K562 (cell line): ENCODE data around the gene DEPP1. TPM values are rescaled to one million over a fixed set of nuclear protein-coding genes. Genes with fewer than 3 reads are reported as not detected.

Source experiments
- ARID4B ChIP-seq: sonication (generic); formaldehyde crosslinking; IDR thresholded peaks from 2 replicates; pipeline ENCODE4 v1.8.0; 2022; ENCODE audit warnings: mild to moderate bottlenecking, missing genetic modification reagents
- ATF1 ChIP-seq, 2 experiments: fragments of 450-650 bp in 1 of 2; IDR thresholded peaks; 2 replicates each; pipeline ENCODE4 v1.6.1; 2016; ENCODE audit warnings: missing compliant biosample characterization in 1 of 2, missing genetic modification characterization in 1 of 2
- CREB3 ChIP-seq: fragments of 450-650 bp; conservative IDR thresholded peaks from 2 replicates; pipeline ENCODE4 v1.6.1; 2016; ENCODE audit warnings: missing genetic modification characterization, low read depth, mild to moderate bottlenecking, missing compliant biosample characterization, moderate library complexity
- FOXK2 ChIP-seq, 2 experiments: fragments of 450-650 bp; IDR thresholded peaks in 1 of 2; conservative IDR thresholded peaks in 1 of 2; 2 replicates each; pipeline ENCODE4 v1.6.1; 2016; ENCODE audit warnings: low read depth in 2 of 2, mild to moderate bottlenecking in 1 of 2
- GABPB1 ChIP-seq: sonication (generic); formaldehyde crosslinking; IDR thresholded peaks from 2 replicates; pipeline ENCODE4 v1.8.0; 2022; ENCODE audit warnings: mild to moderate bottlenecking, missing genetic modification reagents
- PATZ1 ChIP-seq: fragments of 250-450 bp; sonication (Bioruptor Pico); IDR thresholded peaks from 2 replicates; pipeline ENCODE4 v1.5.0; 2020; ENCODE audit warnings: mild to moderate bottlenecking, borderline replicate concordance
- PHF8 ChIP-seq: fragments of 200-600 bp; sonication (generic); IDR thresholded peaks from 2 replicates; pipeline ENCODE4 v1.6.1; 2012; ENCODE audit warnings: mixed run types, mild to moderate bottlenecking, inconsistent platforms, low read length, moderate library complexity, borderline replicate concordance
- RBM17 ChIP-seq: fragments of 200-400 bp; formaldehyde crosslinking; IDR thresholded peaks from 2 replicates; pipeline ENCODE4 v1.6.1; 2017; ENCODE audit warnings: low read depth, mild to moderate bottlenecking, low read length, borderline replicate concordance
- SMARCB1 ChIP-seq: IDR thresholded peaks from 2 replicates; pipeline ENCODE4 v1.6.1; 2011; ENCODE audit warnings: improper control_type of control experiment, low read depth; ENCODE audit not compliant: insufficient read length
- TOE1 ChIP-seq, 2 experiments: fragments of 450-650 bp in 1 of 2; sonication (generic) in 1 of 2; formaldehyde crosslinking in 1 of 2; IDR thresholded peaks; 2 replicates each; pipeline versions ENCODE4 v1.7.1 to v1.8.0; 2016 to 2022; ENCODE audit warnings: borderline replicate concordance in 2 of 2, mild to moderate bottlenecking in 2 of 2, antibody characterized with exemption in 1 of 2, inconsistent platforms in 1 of 2, low read depth in 1 of 2, missing genetic modification reagents in 1 of 2, moderate library complexity in 1 of 2
- ZBTB34 ChIP-seq: fragments of 250-450 bp; sonication (Bioruptor Pico); IDR thresholded peaks from 2 replicates; pipeline ENCODE4 v1.8.0; 2021; ENCODE audit warnings: mild to moderate bottlenecking, moderate library complexity
- ZFP91 ChIP-seq: sonication (generic); formaldehyde crosslinking; IDR thresholded peaks from 2 replicates; pipeline ENCODE4 v1.8.0; 2022; ENCODE audit warnings: mild to moderate bottlenecking, missing genetic modification reagents
- ZNF134 ChIP-seq: fragments of 250-450 bp; sonication (Bioruptor Pico); conservative IDR thresholded peaks from 2 replicates; pipeline ENCODE4 v1.4.0; 2020
- ZNF707 ChIP-seq: fragments of 250-450 bp; sonication (Bioruptor Pico); conservative IDR thresholded peaks from 2 replicates; pipeline ENCODE4 v1.8.0; 2022; ENCODE audit warnings: inconsistent platforms, mild to moderate bottlenecking, moderate library complexity
- polyA plus RNA-seq, 8 experiments: library from polyadenylated mRNA; depleted of rRNA in 4 of 8; stranded (reverse) in 5 of 8; unstranded in 3 of 8; fragments of >200 nt; fragmentation: Nextera tagmentation in 2 of 8; fragmentation: Illumina TruSeq in 1 of 8; extraction: Ambion mirVana in 2 of 8; extraction: Trizol in 1 of 8; gene quantifications; 2 replicates each; pipeline versions ENCODE4 v1.2.1 to v1.2.3, GENCODE V29; 2011 to 2014; ENCODE audit warnings: inconsistent platforms in 1 of 8, missing spikeins in 1 of 8
- total RNA-seq, 7 experiments: library from RNA; depleted of rRNA in 6 of 7; stranded (reverse); fragments of >200 nt in 6 of 7; fragmentation: Illumina TruSeq in 2 of 7; extraction: Trizol in 2 of 7; gene quantifications; 2 replicates each; pipeline versions ENCODE4 v1.2.1 to v1.2.3, GENCODE V29; 2011 to 2021; ENCODE audit warnings: low replicate concordance in 1 of 7

DEPP1 gene
- total and polyA plus RNA-seq, 9 of the 15 experiments (the other 6 are each of a cell fraction or from before 2014, with no cell fraction given), result 0.04 to 0.54 (median 0.20) TPM; not detected in 1

GRCh38 chr10:44974628-44975430, 3.8 kb downstream of the DEPP1 start (continued):
- no peak for TF ChIP-seq PATZ1 (CRISPR knock-in tag)
- TF ChIP-seq TOE1 (IDR thresholded peaks at IDR 0.05; ENCODE audit: borderline replicate concordance), result no peak
- TF ChIP-seq TOE1 (CRISPR knock-in tag; IDR thresholded peaks at IDR 0.05; ENCODE audit: borderline replicate concordance, low read depth), result no peak
- no peak for TF ChIP-seq GABPB1 (CRISPR knock-in tag)
- TF ChIP-seq CREB3 (tag), result no peak
- peak; percentile 62 for TF ChIP-seq PHF8
- no peak for TF ChIP-seq ZFP91 (CRISPR knock-in tag)
- no peak for TF ChIP-seq ARID4B
- no peak for TF ChIP-seq RBM17
- TF ChIP-seq ATF1 (CRISPR knock-in tag; IDR thresholded peaks at IDR 0.05), result no peak
- TF ChIP-seq ATF1 (tag; IDR thresholded peaks at IDR 0.05), result peak; percentile 33; the same call in 1 of the 2 replicates
- TF ChIP-seq SMARCB1, result no peak
- no peak for TF ChIP-seq ZNF134 (CRISPR knock-in tag)
- 0 out of 4 replicates have a peak, but pooled peaks of 1 of the 2 experiments have one; percentile 15 for TF ChIP-seq FOXK2 (conservative IDR thresholded peaks at IDR 0.05 in 1 of 2, IDR thresholded peaks at IDR 0.05 in 1 of 2; ENCODE audit: low read depth in 2 of 2)
- no peak for TF ChIP-seq ZNF707
- TF ChIP-seq ZBTB34 (CRISPR knock-in tag), result no peak
